GM13977 (cell line): ENCODE measurements around the gene DNAJA3.

ENCODE experiments used
- DNase-seq: peaks from one replicate; pipeline ENCODE4 v3.0.0; 2012; ENCODE audit warnings: low spot score
- CTCF ChIP-seq: IDR thresholded peaks from 2 replicates; pipeline ENCODE4 v1.5.1; 2012; ENCODE audit warnings: mild to moderate bottlenecking, control low read depth; ENCODE audit not compliant: insufficient read depth; ENCODE audit errors: extremely low read depth, missing control alignments
- in situ Hi-C: fragments of 300-500 bp; cut with MboI; formaldehyde crosslinking; loops from one replicate; pipeline ENCODE4 v1.12.0; 2022; ENCODE audit warnings: low sequenced_read_pairs, low pct_unique_long_range_greater_than_20kb, mixed read lengths, inconsistent platforms; ENCODE audit not compliant: unreplicated experiment

The DNAJA3 gene

GRCh38 chr16:4384509-4384942 is 41.1 kb upstream of the DNAJA3 start:
- DNase-seq, result no peak
- in situ Hi-C loops, result no loop called here

GRCh38 chr16:4385066-4385788 is 40.4 kb upstream of the DNAJA3 start:
- no peak for DNase-seq
- in situ Hi-C loops, result no loop called here
- no peak for TF ChIP-seq CTCF

More at GRCh38 chr16:4384509-4384942, 41.1 kb upstream of the DNAJA3 start:
- no peak for TF ChIP-seq CTCF

- in situ Hi-C loops, result no loop called here
- no peak for TF ChIP-seq CTCF
- DNase-seq, result no peak
Observed at GRCh38 chr16:4385789-4386450, 39.7 kb upstream of the DNAJA3 start.

GRCh38 chr16:4386451-4386805 is 39.2 kb upstream of the DNAJA3 start:
- no peak for DNase-seq
- in situ Hi-C loops, result no loop called here
- TF ChIP-seq CTCF, result no peak

- DNase-seq, result no peak
- TF ChIP-seq CTCF, result no peak
- in situ Hi-C loops, result no loop called here
Observed at GRCh38 chr16:4386951-4387565, 38.6 kb upstream of the DNAJA3 start.

GRCh38 chr16:4387781-4388180 is 37.9 kb upstream of the DNAJA3 start:
- in situ Hi-C loops, result no loop called here
- no peak for TF ChIP-seq CTCF
- no peak for DNase-seq
